ENCODE measurements around the gene MYO1D.
"Not testable (repeated sequence)": the region's sequence is repeated elsewhere in the genome, so short reads cannot be mapped to it uniquely, and the experiment has no call there.

Gene MYO1D

DNA sequence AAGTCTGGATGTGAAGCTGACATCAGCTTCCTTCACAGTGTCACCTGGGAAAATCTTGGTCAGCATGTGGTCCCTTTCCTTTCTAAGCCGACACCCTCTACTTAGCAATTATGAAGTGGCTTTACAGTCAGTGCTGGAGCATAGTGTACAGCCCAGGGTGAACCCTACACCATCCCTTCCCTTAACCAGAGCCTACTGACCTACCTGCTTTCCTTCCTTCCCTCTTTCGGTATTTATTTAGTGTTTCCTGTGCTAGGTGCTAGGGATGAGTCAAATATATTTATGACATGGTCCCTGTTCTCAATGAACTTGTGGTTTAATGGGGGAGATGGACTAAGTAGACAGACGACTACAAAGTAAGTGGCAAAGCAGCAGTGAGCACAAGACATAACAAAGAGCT lies 312.6 kb downstream of the MYO1D start:
- no peak for FAIRE-seq

DNA sequence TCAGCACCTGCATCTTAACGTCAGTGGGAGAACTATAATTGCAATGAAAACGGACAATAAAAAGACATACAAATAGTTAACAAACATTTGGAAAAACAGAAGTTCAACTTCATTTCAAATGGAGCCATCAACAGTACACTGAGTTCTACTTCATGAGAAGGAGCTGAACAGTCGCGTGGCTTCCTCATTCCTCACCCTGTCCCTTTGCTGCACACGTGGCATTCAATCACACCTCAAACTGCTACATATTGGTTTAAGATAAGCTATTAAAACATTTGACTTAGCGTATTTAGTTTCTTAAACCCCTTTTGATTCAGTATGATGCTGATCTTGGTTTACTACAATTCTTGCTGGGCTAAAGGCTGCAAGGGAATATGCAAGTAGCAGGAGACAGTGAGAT lies 313.3 kb downstream of the MYO1D start:
- FAIRE-seq = no peak

DNA sequence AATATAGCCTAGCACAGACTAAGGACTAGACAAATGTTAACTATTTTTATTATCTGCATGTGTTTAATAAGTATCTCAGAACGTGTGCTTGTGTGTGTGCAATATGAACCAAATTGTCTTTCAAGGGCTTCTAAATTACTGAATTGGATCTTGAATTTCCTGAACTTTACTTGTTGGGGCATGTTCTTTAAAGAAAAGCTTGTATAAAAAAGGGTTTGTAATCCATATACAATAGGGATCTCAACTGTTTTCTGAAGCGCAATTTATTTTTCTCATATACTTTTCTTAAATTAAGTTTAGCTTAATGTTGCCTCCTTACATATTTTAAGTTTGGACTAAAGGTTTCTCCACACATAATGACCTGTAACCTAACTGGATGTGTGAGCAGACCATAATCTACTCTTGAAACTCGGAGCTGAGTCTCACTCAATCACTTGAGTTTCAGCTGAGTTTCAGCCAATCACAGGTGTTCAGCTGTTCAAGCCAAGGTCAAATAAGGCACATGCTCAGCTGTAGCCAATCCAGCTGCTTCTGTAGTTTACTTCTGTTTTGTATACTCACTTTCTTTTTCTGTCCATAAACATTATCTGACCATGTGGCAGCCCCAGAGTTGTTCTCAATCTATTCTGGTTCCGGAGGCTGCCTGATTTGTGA lies 317.8 kb downstream of the MYO1D start:
- no peak for FAIRE-seq

DNA sequence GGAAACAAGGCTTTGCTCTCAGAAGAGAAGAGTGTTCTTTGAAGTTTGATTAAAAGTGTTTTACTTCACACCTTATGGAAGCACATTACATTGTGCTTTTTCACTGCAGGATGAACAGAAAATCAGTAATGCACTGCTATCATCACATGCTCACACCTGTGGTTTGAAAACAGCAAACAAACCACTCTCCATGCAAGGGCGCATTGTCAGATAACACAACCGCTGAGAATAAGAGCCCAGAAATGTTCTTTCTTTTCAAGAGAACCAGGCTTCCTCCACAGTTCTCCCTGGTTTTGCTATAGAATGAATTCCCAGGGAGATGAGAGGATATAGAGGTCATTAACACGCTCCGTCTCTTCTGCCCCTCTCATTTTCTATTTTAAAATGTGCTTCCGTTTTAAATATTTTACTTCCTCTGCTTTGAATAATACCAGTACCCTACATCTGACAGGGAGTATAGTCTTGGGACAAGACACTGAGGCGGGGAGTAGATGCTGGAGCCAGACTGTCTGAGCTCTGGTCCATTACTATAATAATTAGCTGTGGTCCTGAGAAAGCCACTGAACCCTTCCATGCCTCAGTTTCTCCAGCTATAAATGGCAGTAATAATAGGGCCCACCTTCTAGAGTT lies 318.5 kb downstream of the MYO1D start:
- no peak for FAIRE-seq

DNA sequence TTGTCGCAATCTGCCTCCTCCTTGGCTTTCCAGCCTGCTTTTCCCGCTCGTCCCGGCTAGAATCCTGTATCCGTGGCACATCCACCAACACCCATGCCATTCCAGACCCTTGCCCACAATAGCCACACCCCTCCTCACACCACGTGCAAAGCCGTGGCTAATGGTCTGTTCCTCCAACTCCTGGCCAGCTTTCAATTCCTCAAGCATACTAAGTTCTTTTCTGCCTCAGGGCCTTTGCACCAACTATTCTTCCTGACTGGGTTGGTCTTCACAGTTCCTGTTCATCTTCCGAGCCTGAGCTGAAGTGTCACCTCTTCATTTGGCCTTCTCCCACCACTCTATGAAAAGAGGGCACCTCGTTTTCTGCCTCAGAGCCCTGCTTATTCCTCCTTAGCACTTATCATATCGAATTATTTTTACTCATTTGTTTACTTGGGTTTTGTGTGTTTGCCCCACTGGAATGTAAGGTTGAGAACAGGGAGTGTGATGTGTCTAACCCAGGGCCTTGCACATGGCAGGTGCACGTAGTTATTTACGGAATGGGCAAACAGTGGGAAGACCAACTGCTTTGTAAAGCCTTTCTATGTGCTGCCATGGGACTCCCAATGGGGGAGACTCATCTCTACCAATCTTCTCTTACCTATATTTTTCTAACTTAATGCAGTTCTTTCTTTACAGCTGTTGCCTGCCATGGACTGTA lies 321.2 kb downstream of the MYO1D start:
- no peak for FAIRE-seq

DNA sequence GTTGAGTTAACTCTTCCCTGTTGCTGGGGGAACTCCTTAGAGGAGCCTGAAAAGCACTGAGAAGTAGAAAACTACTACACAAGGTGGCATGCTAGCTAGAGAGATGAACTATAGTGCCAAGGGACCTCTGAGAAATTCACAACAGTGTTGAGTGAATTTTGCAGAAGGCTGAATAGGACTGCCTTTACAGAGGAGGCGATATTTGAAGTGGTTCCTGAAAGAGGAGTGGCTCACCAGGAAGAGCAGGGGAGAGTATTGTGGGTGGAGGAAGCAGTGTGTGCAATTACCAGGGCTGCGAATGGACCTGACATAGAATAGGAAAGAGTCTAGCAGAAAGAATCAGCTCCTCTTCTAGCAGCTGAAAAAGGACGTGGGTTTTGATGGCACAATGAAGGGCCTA lies 323.8 kb downstream of the MYO1D start:
- FAIRE-seq = no peak

DNA sequence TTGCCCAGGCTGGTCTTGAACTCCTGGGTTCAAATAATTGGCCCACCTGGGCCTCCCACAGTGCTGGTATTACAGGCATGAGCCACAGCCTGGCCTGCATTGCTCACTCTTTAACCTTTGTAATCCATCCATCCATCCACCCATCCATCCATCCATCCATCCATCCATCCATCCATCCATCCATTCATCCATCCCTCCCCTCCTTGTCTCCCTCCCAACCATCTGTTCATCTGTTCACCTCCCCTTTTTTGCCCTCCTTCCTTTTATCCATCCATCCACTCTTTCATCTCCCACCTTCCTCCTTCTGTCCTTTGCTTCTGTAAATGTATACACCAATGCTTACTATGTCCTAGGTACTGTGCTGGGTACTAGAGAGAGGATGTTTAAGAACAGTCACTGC lies 324.6 kb downstream of the MYO1D start:
- no peak for FAIRE-seq

DNA sequence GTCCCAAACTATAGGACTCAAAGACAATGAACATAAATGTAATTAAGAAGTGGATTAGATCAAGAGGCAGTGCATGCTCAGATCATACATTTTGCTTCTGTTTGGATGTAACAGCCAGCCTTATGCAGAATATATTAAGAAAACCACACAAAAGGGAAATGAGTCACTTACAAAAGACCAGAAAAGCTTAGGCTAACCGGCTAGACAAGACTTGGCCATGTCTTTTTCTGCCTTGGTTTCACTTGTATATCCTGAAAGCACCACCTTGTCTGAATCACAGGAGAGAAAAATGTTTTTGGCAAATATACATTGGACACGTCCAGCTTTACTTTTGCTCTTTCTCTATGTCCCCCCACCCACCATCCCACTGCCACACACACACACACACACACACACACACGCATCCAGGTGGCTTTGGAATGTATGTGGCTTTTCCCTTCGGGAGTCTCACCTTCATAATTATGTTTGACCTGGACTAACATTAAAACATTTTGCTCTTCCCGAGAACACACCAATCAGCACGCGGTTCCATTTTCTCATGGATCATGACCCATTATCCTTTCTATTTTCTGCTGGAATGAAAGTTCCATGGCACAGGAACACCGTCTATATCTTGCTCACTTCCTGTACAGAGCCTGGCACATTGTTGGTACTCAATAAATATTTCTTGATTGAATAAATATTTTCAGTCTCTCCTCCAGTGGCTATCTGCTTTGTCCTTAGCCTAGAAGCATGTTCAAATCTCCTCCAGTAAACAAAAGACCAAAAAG lies 325.6 kb downstream of the MYO1D start:
- no peak for FAIRE-seq

DNA sequence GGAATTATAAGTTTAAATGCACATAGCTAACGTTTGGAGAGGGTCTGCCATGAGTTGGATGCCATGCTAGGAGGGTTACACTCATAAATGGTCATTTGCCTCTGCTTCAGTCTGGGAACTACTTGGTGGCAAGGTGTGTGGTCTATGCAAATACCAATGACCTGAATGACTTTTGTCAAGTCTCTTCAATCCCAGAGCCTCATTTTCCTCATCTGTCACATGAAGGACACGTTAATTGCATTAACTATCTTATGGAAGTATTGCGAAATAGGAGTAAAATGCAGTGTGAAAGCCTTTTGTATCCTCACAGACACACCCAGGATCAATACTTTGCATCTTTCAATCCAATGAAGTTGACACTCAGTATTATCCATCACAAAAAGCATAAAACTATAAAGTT lies 327.4 kb downstream of the MYO1D start:
- FAIRE-seq = no peak

DNA sequence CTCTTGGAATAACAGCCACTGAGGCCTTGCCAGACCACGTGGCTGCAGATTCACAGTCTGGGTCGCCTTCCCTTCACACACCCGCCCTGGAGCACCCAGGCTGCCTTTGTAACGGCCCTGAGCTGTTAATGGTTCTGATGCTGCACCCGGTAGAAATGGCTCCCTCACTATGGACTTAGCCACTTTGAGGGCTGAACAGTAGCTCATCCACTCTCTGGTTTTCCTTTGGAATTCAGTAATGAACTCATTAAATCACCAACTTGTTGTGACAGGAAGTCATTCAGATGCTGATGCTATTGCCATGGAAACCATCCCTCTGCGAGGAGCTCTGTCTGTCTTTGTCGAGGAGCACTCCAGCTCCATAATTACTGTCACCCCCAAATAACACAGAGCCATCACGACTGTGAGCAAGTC lies 330.9 kb downstream of the MYO1D start:
- FAIRE-seq = no peak

DNA sequence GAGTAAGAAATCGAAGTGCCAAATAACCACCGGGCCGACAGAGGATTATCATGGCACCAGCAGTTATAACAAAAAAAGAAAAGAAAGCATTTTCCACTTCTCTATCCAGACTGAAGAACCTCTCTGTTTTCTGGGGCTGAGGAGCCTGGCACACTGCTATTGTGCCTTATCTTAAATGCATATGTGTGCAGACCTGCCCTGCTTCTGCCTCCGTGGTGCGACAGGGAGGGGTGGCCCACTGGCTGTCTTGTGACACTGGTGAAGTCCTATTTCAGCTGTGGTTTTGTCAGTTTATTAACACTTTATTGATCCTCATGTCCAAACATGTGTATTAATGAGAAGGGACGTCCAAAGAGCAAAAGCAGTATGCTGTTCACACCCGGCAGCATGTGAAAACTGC lies 334.7 kb downstream of the MYO1D start:
- FAIRE-seq = no peak

DNA sequence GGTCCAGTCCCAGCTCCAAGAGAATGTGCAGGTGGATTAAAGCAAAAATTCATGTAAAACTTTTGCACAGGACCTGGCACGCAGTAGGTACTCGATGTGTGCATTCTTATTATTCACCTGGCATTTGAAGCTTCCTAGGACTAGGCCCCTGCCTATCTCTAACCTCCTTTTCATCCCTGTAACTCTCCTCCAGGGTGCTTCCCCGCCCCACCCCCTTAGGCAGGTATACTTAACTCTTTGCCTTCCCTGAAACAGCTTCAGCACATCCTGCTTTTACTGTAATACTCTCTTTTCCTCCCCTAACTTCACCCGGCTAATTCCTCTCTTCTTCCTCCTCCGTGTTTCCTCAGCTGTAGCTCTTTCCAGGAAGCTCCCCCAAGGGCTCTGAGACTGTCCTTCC lies 335.3 kb downstream of the MYO1D start:
- FAIRE-seq = no peak

DNA sequence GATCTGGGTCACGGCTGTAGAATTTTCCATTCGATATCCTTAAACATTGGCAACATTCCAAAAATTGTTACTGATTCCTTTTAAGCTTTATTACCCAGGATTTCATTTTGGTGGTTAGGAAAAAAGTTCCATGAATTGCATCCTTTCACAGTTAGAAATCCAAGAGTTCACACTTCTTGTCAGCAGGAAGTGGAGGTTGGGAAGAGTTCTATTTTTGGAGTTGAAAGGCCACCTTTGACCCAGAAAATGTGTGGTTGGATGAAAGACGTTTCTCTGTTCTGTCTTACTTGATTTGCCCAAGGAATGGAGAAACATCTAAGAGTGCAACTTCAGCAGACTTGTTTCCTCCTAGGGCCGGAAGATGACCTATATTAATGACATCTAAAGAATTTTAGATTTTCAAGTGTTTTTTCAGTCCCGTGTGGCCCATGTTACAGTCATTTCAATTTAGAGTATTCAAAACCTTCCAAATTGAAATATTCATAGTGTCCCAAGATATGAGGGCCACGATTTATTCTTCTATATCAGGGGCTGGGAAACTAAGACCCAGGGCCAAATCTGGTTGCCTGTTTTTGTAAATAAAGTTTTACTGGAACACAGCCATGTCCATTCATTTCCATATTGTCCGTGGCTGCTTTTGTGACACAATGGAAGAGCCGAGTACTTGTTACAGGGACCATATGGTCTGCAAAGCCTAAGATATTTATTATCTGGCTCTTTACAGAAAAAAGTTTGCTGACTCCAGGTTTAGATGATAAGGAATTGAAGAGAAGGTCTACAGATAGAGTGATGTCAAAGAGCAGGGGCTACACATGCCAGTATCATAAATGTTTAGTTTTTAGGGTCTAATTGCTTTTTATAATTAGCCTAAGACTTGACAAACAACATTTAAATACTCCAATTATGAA lies 339.9 kb downstream of the MYO1D start:
- FAIRE-seq = no peak

DNA sequence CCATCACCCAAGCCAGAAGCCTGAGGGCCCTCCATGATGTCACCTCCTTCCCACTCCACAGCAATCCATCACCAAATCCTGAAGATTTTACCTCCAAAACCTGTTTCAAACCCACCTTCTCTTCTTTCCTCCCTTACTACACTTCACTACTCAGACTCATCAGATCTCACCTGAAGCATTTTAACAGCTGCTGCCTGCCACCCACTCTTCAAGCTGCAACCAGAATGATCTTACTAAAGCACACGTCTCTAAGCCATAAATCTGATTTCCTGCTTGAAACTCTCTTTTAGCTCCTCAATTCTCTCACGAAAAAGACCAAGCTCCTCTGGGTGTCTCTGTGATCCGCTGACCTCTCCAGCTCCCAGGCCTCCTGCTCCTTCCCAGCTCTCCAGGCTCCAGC lies 343.6 kb downstream of the MYO1D start:
- FAIRE-seq = no peak

DNA sequence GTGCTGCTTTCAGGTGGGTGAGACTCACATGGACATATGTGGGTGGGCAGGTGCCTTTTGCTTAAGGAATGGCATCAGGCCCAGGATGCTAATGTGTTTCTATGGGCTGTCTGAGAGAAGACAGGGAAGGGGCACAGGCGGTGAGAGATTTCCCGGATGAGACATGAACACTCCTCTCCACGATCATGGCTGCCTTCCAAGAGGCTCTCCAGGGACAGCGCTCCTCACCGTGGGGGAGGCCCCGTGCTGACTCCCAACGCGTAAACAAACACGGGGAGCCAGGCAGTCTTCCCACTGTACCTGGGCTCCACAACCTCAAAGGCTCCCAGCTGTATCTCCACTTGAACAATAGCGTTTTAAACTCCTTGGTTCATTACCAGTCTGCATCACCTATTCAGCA lies 347.3 kb downstream of the MYO1D start:
- FAIRE-seq = no peak

DNA sequence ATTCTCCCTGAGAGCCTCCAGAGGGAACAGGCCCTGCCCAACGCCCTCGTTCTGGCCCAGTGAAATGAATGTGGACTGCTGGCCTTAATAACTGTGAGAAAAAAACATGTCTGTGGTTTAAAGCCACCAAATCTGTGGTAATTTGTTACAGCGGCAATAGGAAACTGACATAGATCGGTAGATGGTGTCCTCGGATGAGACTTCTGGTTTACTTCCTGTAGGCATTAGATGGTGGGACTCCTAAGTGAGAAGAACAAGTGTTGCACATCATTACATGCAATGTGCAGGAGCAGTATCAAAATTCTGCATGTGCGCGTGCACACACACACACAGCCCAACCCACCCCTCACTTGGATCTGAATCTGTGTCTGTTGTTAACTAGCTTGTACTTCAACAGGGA lies 348.1 kb downstream of the MYO1D start:
- FAIRE-seq = no peak

DNA sequence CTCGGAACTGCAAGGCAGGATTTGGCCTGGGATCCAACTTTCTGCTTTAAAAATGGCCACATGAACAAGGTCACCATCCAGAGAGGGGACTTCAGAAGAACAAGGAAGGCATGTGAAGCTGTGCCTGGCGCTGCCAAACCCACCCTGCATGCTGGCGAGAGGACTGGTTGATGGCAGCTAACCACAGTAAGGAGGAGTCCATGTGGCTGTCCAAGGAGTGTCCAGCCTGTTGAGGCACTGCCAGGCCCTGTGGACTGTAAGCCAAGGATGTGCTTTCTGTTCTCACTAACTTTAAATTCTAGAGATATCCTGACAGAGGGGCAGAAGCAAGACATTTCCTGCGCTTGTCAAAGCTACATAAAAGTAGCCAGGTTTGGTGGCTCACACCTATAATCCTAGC lies 349.8 kb downstream of the MYO1D start:
- no peak for FAIRE-seq

DNA sequence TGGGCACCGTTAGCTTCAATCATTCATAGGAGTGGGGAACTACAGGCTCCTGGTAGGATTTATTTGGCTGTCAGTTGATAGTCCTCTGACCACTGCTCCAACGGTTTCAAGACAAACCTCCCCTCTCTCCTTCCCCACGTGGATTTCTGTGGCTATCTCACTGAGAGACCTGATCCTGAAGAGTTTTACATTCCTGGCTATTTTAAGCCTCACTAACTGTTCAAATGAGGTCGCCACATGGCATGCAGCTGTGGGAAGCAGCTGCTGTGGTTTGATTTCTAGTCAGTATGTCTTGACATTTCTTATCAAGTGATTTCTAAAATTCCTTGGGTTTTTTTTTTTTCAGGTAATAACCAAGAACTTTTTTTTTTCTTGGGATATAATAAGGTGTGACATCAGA lies 351.8 kb downstream of the MYO1D start:
- FAIRE-seq = no peak

DNA sequence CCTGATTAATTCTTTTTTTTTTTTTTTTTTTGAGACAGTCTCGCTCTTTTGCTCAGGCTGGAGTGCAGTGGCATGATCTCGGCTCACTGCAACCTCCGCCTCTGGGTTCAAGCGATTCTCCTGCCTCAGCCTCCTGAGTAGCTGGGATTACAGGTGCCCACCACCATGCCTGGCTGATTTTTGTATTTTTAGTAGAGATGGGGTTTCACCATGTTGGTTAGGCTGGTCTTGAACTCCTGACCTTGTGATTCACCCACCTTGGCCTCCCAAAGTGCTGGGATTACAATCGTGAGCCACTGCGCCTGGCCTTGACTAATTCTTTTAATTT lies 352.4 kb downstream of the MYO1D start:
- FAIRE-seq = not testable (repeated sequence)

DNA sequence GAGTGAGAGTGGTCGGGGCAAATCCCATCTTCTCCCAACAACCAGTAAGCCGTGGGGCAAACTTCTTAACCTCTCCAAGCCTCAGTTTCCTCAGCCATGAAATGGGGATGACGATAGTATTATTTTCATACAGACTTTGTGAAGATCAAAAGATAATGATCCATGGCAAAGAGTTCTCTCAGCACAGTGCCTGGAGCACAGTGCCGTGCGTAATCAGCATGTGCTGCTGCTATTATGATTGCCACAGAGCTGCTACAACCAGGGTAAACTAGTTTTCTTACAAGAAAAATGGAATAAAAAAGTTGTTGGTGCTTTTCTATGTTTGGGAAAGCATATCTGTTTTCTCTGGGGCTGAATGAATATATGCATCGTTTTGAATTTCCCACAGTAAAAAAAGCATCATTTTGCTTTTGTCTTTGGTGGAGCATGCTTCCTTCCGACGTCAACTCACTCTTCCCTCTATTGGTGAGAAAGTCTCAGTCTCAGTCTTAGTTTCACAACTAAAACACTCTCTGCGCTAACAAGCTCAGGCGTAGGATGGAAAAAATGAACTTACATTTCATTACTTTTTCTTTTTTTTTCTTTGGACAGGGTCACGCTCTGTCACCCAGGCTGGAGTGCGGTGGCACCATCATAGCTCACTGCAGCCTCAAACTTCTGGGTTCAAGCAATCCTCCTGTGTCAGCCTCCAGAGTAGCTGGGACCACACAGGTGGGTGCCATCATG lies 352.9 kb downstream of the MYO1D start:
- no peak for FAIRE-seq

DNA sequence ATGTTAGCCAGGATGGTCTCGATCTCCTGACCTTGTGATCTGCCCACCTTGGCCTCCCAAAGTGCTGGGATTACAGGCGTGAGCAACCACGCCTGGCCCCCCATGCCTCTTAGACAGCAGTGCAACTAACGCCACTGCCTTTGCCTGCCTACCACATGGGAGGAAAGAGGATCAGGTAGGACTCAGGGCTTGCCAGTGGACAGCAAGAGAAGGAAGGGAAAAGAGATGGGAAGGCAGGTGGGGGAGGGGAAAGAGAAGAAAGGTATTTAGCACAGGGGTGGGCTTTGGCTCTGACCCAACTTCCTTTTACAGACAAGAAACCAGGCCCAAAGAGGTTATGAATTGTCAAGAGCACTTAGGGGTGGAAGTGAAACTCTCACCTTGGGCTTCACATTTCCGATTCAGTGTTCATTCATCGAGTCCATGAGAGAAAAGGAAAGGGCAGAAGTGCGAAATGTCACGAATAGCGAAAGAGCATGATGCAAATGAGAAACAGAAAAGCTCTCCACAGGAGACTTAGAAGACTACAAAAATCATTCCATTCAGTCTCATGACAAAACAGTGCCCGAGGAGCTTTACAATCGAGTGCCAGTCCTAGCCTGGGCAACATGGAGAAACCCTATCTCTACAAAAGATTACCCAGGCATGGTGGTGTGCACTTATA lies 353.8 kb downstream of the MYO1D start:
- FAIRE-seq = no peak

All from G401.6 (cell line).